GM18520 (cell line): ENCODE data around the gene NPSR1.
"Not testable (repeated sequence)": the region's sequence is repeated elsewhere in the genome, so short reads cannot be mapped to it uniquely, and the experiment has no call there.

Source experiments
- ATAC-seq: cut with Tn5 transposase; IDR thresholded peaks from one replicate; pipeline ENCODE4 v1.9.1; 2021; ENCODE audit not compliant: unreplicated experiment

NPSR1 gene

DNA sequence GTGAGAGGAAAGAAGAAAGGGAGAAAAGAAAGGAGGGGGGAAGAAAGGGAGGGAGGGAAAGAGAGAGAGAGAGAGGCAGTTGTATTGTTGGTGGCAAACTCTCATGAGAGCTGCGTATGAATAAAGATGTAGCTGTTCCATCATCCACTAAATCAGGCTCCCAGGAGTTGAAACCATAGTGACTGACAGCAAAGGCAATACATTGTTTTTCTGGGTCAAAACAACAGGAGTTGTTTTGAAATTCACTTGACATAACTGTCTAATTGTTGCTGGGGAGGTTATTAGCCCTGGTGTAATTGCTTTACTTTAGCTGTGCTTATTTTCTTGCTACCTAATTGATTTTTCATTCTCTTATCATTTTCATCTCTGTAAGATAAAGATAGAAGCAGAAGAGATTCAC, 173.4 kb downstream of the NPSR1 start:
- no peak for ATAC-seq

DNA sequence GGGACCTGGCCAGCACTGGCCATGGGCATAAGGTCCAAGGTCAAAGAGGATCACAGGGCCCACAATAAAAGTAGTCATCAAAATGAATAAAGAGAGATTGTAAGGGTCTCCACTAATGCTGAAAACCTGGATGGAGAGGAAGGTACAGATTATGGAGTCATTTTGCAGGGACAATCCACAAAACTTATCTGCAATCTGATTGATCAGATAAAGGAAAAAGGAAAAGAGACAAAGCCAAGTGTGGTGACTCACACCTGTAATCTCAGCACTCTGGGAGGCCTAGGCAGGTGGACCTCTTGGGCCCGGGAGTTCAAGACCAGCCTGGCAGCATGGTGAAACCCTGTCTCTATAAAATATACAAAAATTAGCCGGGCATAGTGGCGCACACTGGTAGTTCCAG, 174.0 kb downstream of the NPSR1 start:
- ATAC-seq = no peak

DNA sequence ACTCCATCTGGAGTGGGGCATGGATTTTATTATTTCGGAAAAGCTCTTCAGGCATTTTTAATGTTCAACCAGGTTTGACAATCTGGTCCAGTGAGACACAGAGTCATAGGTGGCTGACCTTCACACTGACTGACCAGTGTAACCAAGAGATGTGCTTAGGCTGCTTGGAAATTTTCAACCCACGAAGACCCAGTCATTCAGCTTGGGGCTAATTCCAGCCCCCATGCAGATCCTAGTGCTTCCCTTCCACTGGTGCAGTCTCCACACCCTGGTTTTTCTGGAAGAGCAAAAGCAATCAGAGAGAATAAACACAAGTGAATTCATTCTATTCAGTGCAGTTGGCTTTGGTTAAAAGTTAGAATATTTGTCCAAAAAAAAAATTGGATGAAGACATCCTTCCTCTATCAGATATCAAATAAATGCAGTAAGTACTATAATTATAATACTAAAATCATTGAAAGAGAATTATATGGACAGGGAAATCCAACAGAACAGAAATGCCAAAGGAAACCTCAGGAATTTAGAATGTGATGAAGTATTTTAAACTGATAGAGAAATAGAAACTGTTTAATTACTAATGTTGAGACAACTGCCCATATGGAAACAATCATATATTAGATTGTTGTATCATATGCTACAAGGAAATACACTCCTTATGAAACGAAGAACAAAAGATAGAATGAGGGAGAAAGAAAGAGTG, 178.0 kb downstream of the NPSR1 start:
- ATAC-seq = no peak

DNA sequence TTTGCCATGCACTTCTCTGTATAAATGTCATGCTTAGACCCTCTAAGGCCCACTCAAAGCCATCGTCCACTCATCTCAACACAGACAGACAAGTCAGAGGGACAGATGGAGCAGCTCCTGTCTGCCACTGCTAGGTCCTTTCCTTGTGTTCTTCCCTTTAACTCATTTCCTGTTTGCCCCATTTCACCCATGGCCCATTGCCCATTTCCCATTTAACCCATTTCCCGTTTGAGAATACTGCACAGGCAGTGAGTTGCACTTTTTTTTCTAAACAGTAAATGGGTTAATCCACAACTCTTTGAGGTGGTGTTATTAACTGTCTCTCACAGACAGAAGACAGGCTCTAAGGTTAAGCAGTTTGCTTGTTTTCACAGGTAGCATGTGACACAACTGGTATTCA, 179.3 kb downstream of the NPSR1 start:
- no peak for ATAC-seq

- no peak for ATAC-seq
Observed at GRCh38 chr7:34837801-34838201, 179.8 kb downstream of the NPSR1 start.

- ATAC-seq = no peak
Observed at GRCh38 chr7:34838329-34838728, 180.3 kb downstream of the NPSR1 start.

- no peak for ATAC-seq
Observed at GRCh38 chr7:34839645-34840044, 181.6 kb downstream of the NPSR1 start.

GRCh38 chr7:34840176-34840785, 182.3 kb downstream of the NPSR1 start:
- no peak for ATAC-seq

DNA sequence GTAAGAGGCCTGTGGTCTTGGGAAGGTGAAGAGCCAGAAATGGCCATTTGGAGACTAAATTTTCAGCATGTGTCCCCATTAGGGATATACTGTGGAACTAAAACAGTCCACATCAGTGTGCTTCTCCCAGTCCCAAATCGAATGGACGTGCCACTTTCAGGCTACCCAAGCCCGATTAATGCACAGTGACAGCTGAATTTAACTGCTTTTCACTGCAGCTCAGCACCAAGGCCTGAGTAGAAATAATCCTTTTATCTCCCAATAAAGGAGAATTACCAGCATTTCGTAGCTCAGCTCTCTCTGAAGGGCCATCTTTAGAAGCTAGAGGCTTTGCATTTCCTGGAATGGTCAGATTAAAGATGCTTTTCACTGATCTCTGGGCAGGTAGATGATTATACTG, 183.3 kb downstream of the NPSR1 start:
- ATAC-seq = no peak

- ATAC-seq = no peak
Observed at GRCh38 chr7:34842782-34843181, 184.8 kb downstream of the NPSR1 start.

- ATAC-seq = no peak
Observed at GRCh38 chr7:34844406-34844805, 186.4 kb downstream of the NPSR1 start.

DNA sequence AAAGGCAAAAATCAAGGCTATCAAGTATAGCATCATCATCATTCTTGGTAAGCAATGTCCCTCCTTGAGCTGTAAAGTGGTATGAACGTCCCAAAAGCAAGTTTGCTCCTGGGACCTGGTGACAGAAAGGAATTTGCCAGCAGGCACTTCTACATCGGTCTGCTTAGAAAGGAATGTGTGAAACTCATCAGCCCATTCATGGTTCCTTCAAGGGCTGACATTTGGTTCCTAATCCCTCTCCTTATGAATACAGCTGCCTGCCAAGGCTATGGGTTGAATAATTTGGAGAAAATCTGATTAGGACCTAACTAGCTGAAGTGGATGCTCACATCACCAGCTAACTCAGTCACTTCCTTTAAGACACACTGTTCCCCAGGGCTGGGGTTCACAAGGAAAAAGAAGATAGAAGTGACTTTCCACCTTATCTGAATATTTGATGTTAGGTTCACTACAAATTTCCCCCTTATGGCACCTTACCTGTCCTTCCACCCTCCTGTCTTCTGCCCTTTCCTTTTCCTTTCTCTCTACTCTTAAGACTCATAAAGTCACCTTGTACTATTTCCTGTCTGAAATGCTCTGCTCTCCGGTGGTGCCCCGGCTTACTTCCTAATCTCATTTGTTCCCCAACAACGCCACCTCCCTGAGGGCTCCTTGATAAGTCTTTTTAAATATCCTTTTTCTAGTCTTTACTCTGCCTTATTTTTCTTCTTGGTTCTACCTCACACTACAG, 187.1 kb downstream of the NPSR1 start:
- no peak for ATAC-seq

DNA sequence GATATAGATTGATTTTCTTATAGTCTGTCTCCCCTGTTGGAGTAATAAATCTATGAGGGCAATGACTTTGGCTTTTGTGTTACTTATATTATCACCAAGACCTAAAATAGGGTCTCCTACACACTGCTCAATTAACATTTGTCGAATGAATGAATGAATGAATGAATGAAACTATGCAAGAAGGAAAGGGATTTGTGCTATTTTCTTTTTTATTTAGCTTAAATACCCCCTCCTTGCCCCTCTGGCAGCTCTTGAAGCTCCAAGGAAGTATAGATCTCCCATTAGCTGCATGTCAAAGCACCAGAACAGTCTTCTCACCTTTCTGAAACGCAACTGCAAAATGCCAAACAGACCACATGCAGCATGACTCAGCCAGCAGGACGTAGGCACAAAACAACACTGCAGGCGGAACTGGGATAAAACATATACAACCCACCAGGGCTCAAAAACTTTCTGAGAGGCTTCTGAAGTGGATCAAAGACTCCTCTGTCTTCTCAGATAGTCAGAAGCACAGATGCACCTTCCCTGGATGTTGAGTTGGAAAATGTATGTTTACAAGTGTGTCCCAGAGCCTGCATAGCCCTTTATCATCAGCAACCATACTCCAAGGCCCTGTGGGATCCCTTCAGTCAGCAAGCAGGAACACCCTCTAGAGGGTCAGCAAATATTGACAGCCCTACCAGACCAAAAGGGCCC, 187.8 kb downstream of the NPSR1 start:
- no peak for ATAC-seq

- no peak for ATAC-seq
Observed at GRCh38 chr7:34846976-34847375, 189.0 kb downstream of the NPSR1 start.

DNA sequence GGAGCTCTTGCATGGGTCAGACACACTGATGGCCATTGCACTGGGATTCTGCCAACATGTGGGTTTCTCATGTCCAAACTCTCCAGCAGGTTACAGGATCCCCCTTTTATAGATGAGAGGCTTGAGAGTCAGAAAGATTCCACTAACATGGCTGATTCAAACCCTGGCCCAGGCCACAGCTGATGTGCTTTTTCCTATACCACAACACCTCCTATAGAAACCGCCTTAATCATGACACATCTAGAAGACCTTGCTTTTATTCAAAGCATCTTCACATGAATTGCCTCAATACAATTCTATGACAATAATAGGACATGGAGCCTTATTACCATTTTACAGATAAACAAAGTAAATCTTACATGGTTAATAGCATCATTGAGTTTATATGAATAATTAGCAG, 190.7 kb downstream of the NPSR1 start:
- no peak for ATAC-seq

DNA sequence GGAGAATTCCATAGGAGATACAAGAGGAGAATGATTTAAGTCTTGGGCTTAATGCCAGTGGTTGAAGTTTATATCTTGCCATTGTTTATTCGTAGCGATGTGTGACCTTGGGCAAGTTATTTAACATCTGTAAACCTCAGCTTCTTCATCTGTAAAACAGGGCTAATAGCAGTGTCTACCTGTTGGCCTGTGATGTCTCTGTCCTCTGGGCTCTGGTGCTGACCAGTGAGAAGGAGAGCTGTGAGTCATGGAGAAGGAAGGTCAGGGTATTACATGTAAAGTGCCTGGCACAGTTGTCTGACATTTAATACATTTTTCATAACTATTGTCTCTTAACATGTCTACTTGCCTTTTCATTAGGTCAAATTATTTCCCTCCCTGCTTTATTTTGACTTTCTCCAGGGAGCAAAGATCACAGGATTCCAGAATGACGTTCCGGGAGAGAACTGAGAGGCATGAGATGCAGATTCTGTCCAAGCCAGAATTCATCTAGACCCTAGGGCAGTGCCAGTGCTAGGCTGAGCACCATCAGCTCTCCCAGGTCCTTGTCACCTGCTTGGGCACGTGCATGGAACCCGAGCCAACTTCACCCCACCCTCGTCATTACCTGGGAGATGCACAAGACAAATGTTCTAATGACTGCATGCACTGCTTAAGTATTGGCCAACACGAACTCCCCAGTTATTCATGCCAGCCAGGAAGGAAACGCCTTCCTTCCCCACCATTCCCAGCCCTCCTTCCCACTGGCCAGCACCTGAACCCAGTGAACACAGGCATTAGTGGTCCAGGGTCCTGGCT, 191.3 kb downstream of the NPSR1 start:
- no peak for ATAC-seq

GRCh38 chr7:34849986-34850385, 192.0 kb downstream of the NPSR1 start:
- no peak for ATAC-seq

GRCh38 chr7:34850681-34851080, 192.7 kb downstream of the NPSR1 start:
- no peak for ATAC-seq

DNA sequence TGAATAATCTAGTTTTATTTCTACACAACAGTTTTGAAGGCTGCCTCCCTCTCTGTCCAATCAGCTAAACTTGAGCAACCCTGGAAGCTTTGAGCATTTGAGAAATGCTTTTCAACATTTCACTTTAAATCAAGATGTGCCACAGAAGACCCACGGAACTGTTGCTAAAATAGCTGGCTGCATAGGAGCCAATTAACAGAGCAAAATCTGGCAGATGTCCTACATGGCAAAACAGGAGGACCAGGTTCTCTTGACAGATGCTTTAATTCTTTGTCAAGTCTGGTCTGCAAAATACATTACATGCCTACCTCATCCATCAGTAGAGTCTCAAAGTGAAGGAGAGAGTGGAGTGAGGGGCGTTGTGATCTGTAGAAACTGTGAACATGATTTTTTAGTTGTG, 193.4 kb downstream of the NPSR1 start:
- ATAC-seq = no peak

GRCh38 chr7:34858444-34858843, 200.4 kb downstream of the NPSR1 start:
- not testable (repeated sequence) for ATAC-seq

- ATAC-seq = not testable (repeated sequence)
Observed at GRCh38 chr7:34859281-34859680, 201.3 kb downstream of the NPSR1 start.
